ENCODE data around the gene NRG2.

NRG2 gene

GRCh38 chr5:140023611-140024191 is 19.4 kb downstream of the NRG2 start:
- no peaks in the 10 kb centered on the region for H3K9me3 ChIP-seq (ENCODE audit: control insufficient read depth, insufficient read depth, low read depth, low read length)
- no peaks in the 10 kb centered on the region for H3K36me3 ChIP-seq (ENCODE audit: control insufficient read depth, insufficient read depth, low read length)
- no peak overlapping the region for H3K9ac ChIP-seq (ENCODE audit: low read length)
- H3K4me3 ChIP-seq (ENCODE audit: low read depth, low read length), result no peak overlapping the region
- no peak overlapping the region for H3K27ac ChIP-seq (ENCODE audit: low read depth, low read length)
- H3K4me1 ChIP-seq (ENCODE audit: control insufficient read depth, insufficient read depth, low read length), result no peaks in the 10 kb centered on the region
- H3K27me3 ChIP-seq (ENCODE audit: control insufficient read depth, insufficient read depth, low read length), result peaks cover 66% of the 10 kb centered on the region

GRCh38 chr5:140020601-140021177 is 22.4 kb downstream of the NRG2 start:
- H3K36me3 ChIP-seq (ENCODE audit: control insufficient read depth, insufficient read depth, low read length), result no peaks in the 10 kb centered on the region
- no peak overlapping the region for H3K27ac ChIP-seq (ENCODE audit: low read depth, low read length)
- H3K4me3 ChIP-seq (ENCODE audit: low read depth, low read length), result no peak overlapping the region
- no peaks in the 10 kb centered on the region for H3K9me3 ChIP-seq (ENCODE audit: control insufficient read depth, insufficient read depth, low read depth, low read length)
- no peaks in the 10 kb centered on the region for H3K4me1 ChIP-seq (ENCODE audit: control insufficient read depth, insufficient read depth, low read length)
- H3K27me3 ChIP-seq (ENCODE audit: control insufficient read depth, insufficient read depth, low read length), result peaks cover 84% of the 10 kb centered on the region
- H3K9ac ChIP-seq (ENCODE audit: low read length), result no peak overlapping the region

DNA sequence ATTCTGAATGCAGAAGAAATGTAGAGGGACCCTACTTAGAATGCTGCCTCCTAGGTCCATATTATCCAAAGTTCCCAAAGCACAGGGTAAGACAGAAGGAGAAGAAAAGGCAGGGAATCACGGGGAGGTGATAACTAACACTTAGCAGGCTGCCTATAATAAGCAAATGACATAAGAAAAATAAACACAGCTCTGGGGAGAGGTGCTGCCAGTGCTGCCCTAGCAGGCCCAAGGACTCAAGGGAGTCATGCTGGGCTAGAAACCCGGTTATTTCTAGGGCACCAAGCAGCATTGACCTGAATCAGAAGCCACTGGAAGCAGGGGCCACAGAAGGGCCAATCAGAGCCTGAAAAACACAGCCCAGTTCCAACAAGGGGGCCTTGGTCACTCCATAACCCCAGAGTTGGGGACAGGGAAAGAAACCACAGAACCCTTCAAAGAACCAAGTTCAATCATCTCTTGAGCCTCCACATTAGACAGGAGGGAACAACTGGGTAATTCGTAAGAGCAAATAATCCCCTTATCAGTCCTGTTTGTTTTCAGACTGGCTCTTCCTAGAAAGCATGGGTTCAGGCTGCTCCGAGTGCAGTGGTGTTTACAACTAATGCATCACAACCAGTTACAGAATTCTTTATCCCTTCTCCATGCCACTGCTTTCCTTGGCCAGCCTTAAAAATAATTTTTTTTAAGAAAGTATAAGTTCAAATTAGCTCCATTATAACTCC is 24.0 kb downstream of the NRG2 start:
- Histone ChIP-seq H3K36me3 (ENCODE audit: control insufficient read depth, insufficient read depth, low read length) (no peaks in the 10 kb centered on the region), H3K9me3 (ENCODE audit: control insufficient read depth, insufficient read depth, low read depth, low read length) (no peaks in the 10 kb centered on the region), H3K4me1 (ENCODE audit: control insufficient read depth, insufficient read depth, low read length) (no peaks in the 10 kb centered on the region), H3K9ac (ENCODE audit: low read length) (no peak overlapping the region), H3K27ac (ENCODE audit: low read depth, low read length) (no peak overlapping the region), H3K4me3 (ENCODE audit: low read depth, low read length) (no peak overlapping the region), H3K27me3 (ENCODE audit: control insufficient read depth, insufficient read depth, low read length) (peaks cover 81% of the 10 kb centered on the region)

DNA sequence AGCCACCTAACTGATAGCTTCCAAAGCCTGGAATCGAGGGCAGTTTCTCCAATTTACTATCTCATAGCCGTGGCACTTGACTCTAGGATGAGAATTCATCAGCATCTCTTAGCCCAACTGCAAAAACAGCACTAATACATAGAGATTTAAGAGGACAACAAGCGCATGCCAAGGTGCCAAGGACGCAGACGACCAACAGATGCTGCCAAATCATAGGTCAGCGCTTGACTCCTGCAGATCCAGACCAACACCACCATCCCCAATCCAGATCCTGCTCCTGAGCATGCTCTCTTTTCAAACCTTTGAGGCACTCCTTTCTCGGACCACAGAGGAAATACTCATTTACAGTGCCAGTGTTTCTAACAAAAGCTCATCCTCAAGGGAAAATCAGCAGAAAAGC is 24.6 kb downstream of the NRG2 start:
- H3K36me3 ChIP-seq (ENCODE audit: control insufficient read depth, insufficient read depth, low read length), result no peaks in the 10 kb centered on the region
- H3K9me3 ChIP-seq (ENCODE audit: control insufficient read depth, insufficient read depth, low read depth, low read length), result no peaks in the 10 kb centered on the region
- no peak overlapping the region for H3K4me3 ChIP-seq (ENCODE audit: low read depth, low read length)
- H3K9ac ChIP-seq (ENCODE audit: low read length), result no peak overlapping the region
- H3K4me1 ChIP-seq (ENCODE audit: control insufficient read depth, insufficient read depth, low read length), result no peaks in the 10 kb centered on the region
- no peak overlapping the region for H3K27ac ChIP-seq (ENCODE audit: low read depth, low read length)
- H3K27me3 ChIP-seq (ENCODE audit: control insufficient read depth, insufficient read depth, low read length), result peaks cover 82% of the 10 kb centered on the region

DNA sequence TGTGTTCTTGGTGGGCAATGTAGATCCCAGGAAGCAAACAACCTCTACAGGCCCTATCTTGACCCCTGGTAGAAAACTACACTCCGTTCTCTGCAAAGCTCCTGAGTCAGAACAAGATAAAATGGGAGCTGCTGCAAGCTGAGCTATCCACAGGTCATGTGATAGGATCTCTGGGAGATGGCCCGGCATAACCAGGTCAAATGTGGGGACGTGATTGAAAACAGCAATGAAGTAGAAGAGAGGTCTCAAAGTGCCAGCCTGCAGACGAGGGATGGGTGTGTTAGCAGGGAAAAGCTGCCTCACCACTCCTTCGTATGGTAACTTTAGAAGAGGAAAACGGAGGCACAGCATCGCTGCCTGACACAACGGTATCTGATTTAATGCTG is 25.0 kb downstream of the NRG2 start:
- Histone ChIP-seq H3K4me1 (ENCODE audit: control insufficient read depth, insufficient read depth, low read length) (no peaks in the 10 kb centered on the region), H3K4me3 (ENCODE audit: low read depth, low read length) (no peak overlapping the region), H3K9me3 (ENCODE audit: control insufficient read depth, insufficient read depth, low read depth, low read length) (no peaks in the 10 kb centered on the region), H3K27me3 (ENCODE audit: control insufficient read depth, insufficient read depth, low read length) (peaks cover 80% of the 10 kb centered on the region), H3K27ac (ENCODE audit: low read depth, low read length) (no peak overlapping the region), H3K9ac (ENCODE audit: low read length) (no peak overlapping the region), H3K36me3 (ENCODE audit: control insufficient read depth, insufficient read depth, low read length) (no peaks in the 10 kb centered on the region)

DNA sequence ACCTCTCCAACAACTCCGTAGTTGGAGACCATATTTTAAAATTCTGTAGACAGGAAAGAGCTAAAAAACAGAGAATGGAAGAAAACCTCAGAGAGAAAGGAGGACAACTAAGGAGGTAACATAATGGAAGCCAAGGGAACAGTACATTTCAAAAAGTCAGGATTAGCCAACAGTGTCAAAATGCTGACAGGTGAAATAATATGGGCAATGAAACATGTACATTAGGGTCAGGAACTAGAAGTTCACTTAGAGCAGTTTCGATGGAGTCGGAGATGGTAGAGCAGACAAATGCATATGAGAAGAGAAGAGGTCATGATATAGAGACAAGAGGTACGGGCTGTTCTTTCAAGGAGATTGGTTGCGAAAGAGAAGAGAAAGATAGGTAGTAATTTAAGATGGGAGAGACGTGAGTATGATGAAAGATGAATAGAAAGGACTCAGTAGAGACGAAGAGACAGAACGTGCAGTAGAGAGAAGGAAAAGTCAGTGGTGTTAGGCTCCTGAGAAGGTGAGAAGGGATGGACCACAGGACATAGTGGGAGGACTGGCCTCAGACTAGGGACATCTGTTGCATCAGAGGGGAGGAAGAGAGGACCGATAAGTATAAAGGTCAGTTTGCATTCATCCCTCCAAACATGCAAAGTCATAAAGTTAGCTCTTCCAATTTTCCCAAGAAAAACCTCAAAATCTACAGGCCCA is 25.6 kb downstream of the NRG2 start:
- H3K27me3 ChIP-seq (ENCODE audit: control insufficient read depth, insufficient read depth, low read length), result peaks cover 80% of the 10 kb centered on the region
- H3K4me3 ChIP-seq (ENCODE audit: low read depth, low read length), result no peak overlapping the region
- H3K9ac ChIP-seq (ENCODE audit: low read length), result no peak overlapping the region

GRCh38 chr5:140015706-140016105 is 27.4 kb downstream of the NRG2 start:
- no peak overlapping the region for H3K27ac ChIP-seq (ENCODE audit: low read depth, low read length)
- peaks cover 79% of the 10 kb centered on the region for H3K27me3 ChIP-seq (ENCODE audit: control insufficient read depth, insufficient read depth, low read length)

More for the DNA sequence above, 25.6 kb downstream of the NRG2 start:
- no peaks in the 10 kb centered on the region for H3K4me1 ChIP-seq (ENCODE audit: control insufficient read depth, insufficient read depth, low read length)
- no peak overlapping the region for H3K27ac ChIP-seq (ENCODE audit: low read depth, low read length)
- no peaks in the 10 kb centered on the region for H3K9me3 ChIP-seq (ENCODE audit: control insufficient read depth, insufficient read depth, low read depth, low read length)
- H3K36me3 ChIP-seq (ENCODE audit: control insufficient read depth, insufficient read depth, low read length), result no peaks in the 10 kb centered on the region

GRCh38 chr5:140014751-140015150 is 28.3 kb downstream of the NRG2 start:
- Histone ChIP-seq H3K27ac (ENCODE audit: low read depth, low read length) (no peak overlapping the region), H3K4me3 (ENCODE audit: low read depth, low read length) (no peak overlapping the region), H3K4me1 (ENCODE audit: control insufficient read depth, insufficient read depth, low read length) (no peaks in the 10 kb centered on the region), H3K9me3 (ENCODE audit: control insufficient read depth, insufficient read depth, low read depth, low read length) (no peaks in the 10 kb centered on the region), H3K27me3 (ENCODE audit: control insufficient read depth, insufficient read depth, low read length) (peaks cover 75% of the 10 kb centered on the region), H3K9ac (ENCODE audit: low read length) (no peak overlapping the region), H3K36me3 (ENCODE audit: control insufficient read depth, insufficient read depth, low read length) (no peaks in the 10 kb centered on the region)

More at GRCh38 chr5:140015706-140016105, 27.4 kb downstream of the NRG2 start:
- no peaks in the 10 kb centered on the region for H3K36me3 ChIP-seq (ENCODE audit: control insufficient read depth, insufficient read depth, low read length)
- no peak overlapping the region for H3K4me3 ChIP-seq (ENCODE audit: low read depth, low read length)
- no peaks in the 10 kb centered on the region for H3K9me3 ChIP-seq (ENCODE audit: control insufficient read depth, insufficient read depth, low read depth, low read length)
- no peaks in the 10 kb centered on the region for H3K4me1 ChIP-seq (ENCODE audit: control insufficient read depth, insufficient read depth, low read length)
- H3K9ac ChIP-seq (ENCODE audit: low read length), result no peak overlapping the region

DNA sequence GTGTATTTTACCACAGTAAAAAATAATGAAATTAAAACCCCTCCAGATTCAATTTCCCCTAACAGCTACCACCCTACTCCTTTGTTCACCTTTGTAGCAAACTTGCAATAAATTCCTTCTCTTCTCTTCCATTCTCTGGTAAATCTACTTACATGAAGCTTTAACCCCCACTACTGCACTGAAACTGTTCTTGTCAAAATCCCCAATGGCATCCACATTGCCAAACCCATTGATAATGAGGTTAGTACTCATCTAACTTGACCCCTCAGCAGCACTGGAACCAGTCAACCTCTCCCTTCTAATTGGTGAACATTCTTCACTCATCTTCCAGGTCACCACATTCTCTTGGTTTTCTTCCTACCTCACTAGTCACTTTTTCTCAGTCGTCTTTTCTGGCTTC is 29.6 kb downstream of the NRG2 start:
- Histone ChIP-seq H3K9ac (ENCODE audit: low read length) (no peak overlapping the region), H3K27me3 (ENCODE audit: control insufficient read depth, insufficient read depth, low read length) (peaks cover 73% of the 10 kb centered on the region), H3K36me3 (ENCODE audit: control insufficient read depth, insufficient read depth, low read length) (no peaks in the 10 kb centered on the region), H3K4me1 (ENCODE audit: control insufficient read depth, insufficient read depth, low read length) (no peaks in the 10 kb centered on the region), H3K9me3 (ENCODE audit: control insufficient read depth, insufficient read depth, low read depth, low read length) (no peaks in the 10 kb centered on the region), H3K27ac (ENCODE audit: low read depth, low read length) (no peak overlapping the region), H3K4me3 (ENCODE audit: low read depth, low read length) (no peak overlapping the region)

GRCh38 chr5:140012443-140012842 is 30.7 kb downstream of the NRG2 start:
- Histone ChIP-seq H3K27ac (ENCODE audit: low read depth, low read length) (no peak overlapping the region), H3K4me3 (ENCODE audit: low read depth, low read length) (no peak overlapping the region), H3K27me3 (ENCODE audit: control insufficient read depth, insufficient read depth, low read length) (peaks cover 73% of the 10 kb centered on the region), H3K36me3 (ENCODE audit: control insufficient read depth, insufficient read depth, low read length) (no peaks in the 10 kb centered on the region), H3K9me3 (ENCODE audit: control insufficient read depth, insufficient read depth, low read depth, low read length) (no peaks in the 10 kb centered on the region), H3K4me1 (ENCODE audit: control insufficient read depth, insufficient read depth, low read length) (no peaks in the 10 kb centered on the region), H3K9ac (ENCODE audit: low read length) (no peak overlapping the region)

GRCh38 chr5:140011297-140011802 is 31.7 kb downstream of the NRG2 start:
- Histone ChIP-seq H3K27me3 (ENCODE audit: control insufficient read depth, insufficient read depth, low read length) (peaks cover 76% of the 10 kb centered on the region), H3K9me3 (ENCODE audit: control insufficient read depth, insufficient read depth, low read depth, low read length) (no peaks in the 10 kb centered on the region)

More at GRCh38 chr5:140011297-140011802, 31.7 kb downstream of the NRG2 start:
- Histone ChIP-seq H3K4me1 (ENCODE audit: control insufficient read depth, insufficient read depth, low read length) (no peaks in the 10 kb centered on the region), H3K27ac (ENCODE audit: low read depth, low read length) (no peak overlapping the region), H3K4me3 (ENCODE audit: low read depth, low read length) (no peak overlapping the region), H3K36me3 (ENCODE audit: control insufficient read depth, insufficient read depth, low read length) (no peaks in the 10 kb centered on the region), H3K9ac (ENCODE audit: low read length) (no peak overlapping the region)
